Stimulated activated memory B cell treated with anti-CD40 and anti-IgM and Interleukin-4, amounts not matched to agents 10 μg/mL and 1 μg/mL and 100 μg/mL, for 72 hours (primary cell): ENCODE data around the gene OCIAD1.
"Not testable (repeated sequence)": the region's sequence is repeated elsewhere in the genome, so short reads cannot be mapped to it uniquely, and the experiment has no call there.

Experiments
- ATAC-seq: fragments of 150-1000 bp; cut with Tn5 transposase; 2 replicates; pipeline ENCODE4 v1.10.0; 2021
- H3K27ac Mint-ChIP-seq: one replicate; pipeline ENCODE4 v1.8.0; 2022; ENCODE audit warnings: mild to moderate bottlenecking, mixed read lengths
- H3K27me3 Mint-ChIP-seq: one replicate; pipeline ENCODE4 v1.8.0; 2022; ENCODE audit warnings: mixed read lengths
- H3K36me3 Mint-ChIP-seq: one replicate; pipeline ENCODE4 v1.8.0; 2022; ENCODE audit warnings: mixed read lengths
- H3K4me1 Mint-ChIP-seq: one replicate; pipeline ENCODE4 v1.8.0; 2022; ENCODE audit warnings: mixed read lengths
- H3K4me3 Mint-ChIP-seq: one replicate; pipeline ENCODE4 v1.8.0; 2022; ENCODE audit warnings: mild to moderate bottlenecking, moderate library complexity, mixed read lengths
- H3K9me3 Mint-ChIP-seq: one replicate; pipeline ENCODE4 v1.8.0; 2022; ENCODE audit warnings: mixed read lengths

Gene OCIAD1

DNA sequence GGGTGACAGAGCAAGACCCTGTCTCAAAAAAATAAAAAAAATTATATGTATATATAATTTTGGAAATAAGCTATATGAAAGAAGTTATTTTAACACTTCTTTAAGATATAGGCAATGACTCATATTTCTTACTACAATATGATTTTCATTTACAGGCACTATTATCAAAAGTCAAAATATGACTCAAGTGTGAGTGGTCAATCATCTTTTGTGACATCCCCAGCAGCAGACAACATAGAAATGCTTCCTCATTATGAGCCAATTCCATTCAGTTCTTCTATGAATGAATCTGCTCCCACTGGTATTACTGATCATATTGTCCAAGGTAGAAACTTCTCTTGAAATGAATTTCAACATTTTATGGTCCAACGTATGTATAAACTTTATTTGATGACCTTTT, 20.8 kb downstream of the OCIAD1 start:
- H3K27me3 Mint-ChIP-seq: no peaks in the 10 kb centered on the region
- peaks cover 51% of the 10 kb centered on the region for H3K36me3 Mint-ChIP-seq
- ATAC-seq: no peak
- peaks cover 6% of the 10 kb centered on the region for H3K4me1 Mint-ChIP-seq
- no peaks in the 10 kb centered on the region for H3K9me3 Mint-ChIP-seq
- no peak overlapping the region for H3K27ac Mint-ChIP-seq
- no peak overlapping the region for H3K4me3 Mint-ChIP-seq

DNA sequence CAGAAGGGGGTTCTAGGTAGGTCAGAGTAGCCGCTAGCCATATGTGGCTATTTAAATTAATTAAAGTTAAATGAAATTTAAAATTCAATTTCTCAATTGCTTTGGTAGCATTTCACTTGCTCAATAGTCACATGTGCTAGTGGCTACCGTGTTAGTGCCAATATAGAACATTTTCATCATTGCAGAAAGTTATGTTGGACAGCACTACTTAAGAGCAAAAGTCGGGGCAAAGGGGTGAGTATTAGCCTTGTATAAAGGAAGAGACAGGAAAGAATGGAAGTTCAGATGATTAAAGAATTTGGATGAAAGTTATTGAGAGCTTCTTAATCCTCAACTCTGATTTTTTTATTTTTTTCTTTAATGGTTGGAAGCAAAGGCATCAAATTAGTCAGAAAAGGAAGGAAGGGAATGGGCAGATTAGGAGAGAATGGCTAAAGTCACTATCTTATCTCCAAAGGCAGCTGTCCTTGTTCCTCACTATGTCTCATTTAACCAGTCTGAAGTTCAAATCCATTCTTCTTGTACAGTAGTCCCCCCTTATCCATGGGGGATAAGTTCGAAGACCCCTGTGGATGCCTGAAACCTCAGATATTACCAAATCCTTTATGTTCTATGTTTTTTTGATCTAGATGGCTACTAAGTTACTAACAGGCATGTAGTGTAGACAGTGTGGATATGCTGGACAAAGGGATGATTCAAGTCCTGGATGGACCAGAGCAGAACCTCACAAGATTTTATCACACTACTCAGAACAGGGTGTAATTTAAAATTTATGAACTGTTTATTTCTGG, 22.9 kb downstream of the OCIAD1 start:
- Mint-ChIP-seq H3K4me3 (no peak overlapping the region), H3K36me3 (peaks cover 42% of the 10 kb centered on the region), H3K27me3 (no peaks in the 10 kb centered on the region), H3K4me1 (peaks cover 6% of the 10 kb centered on the region), H3K9me3 (no peaks in the 10 kb centered on the region), H3K27ac (no peak overlapping the region)
- ATAC-seq: no peak

DNA sequence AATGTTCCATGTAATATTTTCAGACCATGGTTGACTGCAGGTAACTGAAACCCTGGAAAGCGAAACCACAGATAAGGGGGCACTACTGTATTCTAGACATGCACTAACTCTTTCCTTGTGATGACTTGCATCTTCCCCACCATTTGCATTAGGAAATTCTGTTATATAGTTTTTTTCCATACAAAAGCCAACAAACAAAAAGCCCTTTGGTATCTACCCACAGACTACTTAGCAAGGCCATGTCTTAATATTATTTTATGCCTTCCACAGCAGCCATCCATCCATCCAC, 23.5 kb downstream of the OCIAD1 start:
- no peak overlapping the region for H3K27ac Mint-ChIP-seq
- H3K27me3 Mint-ChIP-seq: no peaks in the 10 kb centered on the region
- H3K4me1 Mint-ChIP-seq: peaks cover 6% of the 10 kb centered on the region
- no peaks in the 10 kb centered on the region for H3K9me3 Mint-ChIP-seq
- peaks cover 40% of the 10 kb centered on the region for H3K36me3 Mint-ChIP-seq
- ATAC-seq: no peak
- H3K4me3 Mint-ChIP-seq: no peak overlapping the region

DNA sequence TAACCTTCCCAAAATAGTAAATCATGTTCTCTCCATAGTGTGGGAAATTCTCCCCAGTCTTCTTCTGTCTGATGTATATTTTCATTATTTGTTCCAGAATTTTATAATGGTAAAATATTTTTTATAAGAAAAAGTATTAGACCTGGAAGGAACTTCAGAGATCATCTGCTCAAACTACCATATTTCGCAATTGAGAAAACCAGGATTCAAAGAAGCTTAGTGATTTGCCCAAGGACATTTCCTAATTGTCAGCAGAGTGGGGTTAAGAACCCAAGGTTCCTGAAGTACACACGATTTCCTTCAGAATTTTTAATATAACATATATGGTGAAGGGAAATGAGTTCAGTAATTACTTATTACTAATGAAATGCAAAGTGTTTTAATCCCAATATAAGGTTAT, 24.1 kb downstream of the OCIAD1 start:
- no peaks in the 10 kb centered on the region for H3K9me3 Mint-ChIP-seq
- no peaks in the 10 kb centered on the region for H3K27me3 Mint-ChIP-seq
- H3K36me3 Mint-ChIP-seq: peaks cover 47% of the 10 kb centered on the region
- H3K4me3 Mint-ChIP-seq: no peak overlapping the region
- no peak overlapping the region for H3K27ac Mint-ChIP-seq
- no peak for ATAC-seq
- H3K4me1 Mint-ChIP-seq: peaks cover 6% of the 10 kb centered on the region

- Mint-ChIP-seq H3K27me3 (no peaks in the 10 kb centered on the region), H3K36me3 (peaks cover 50% of the 10 kb centered on the region), H3K4me3 (no peak overlapping the region), H3K4me1 (peaks cover 6% of the 10 kb centered on the region), H3K9me3 (no peaks in the 10 kb centered on the region), H3K27ac (no peak overlapping the region)
- ATAC-seq: no peak
These were observed 27.2 kb downstream of the OCIAD1 start for GRCh38 chr4:48858130-48858529.

DNA sequence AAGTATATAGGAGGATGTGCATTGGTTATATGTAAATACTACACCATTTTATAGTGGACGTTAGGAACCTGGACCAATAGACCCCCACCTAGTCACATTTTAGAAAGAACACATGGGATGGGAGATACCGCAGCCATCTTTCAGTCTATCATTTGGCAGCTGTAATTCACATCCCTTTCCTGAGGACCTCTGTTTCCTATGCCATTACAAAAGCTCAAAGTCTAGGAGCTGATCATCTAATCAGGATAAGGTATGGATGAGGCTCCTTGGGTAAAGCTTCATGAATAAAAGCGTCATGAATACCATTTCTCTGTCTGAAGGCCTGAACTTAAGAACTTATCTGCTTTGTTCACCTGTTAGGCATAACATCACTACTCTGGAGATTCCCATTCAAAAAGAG, 31.1 kb downstream of the OCIAD1 start:
- no peak for ATAC-seq
- Mint-ChIP-seq H3K9me3 (peaks cover 8% of the 10 kb centered on the region), H3K4me1 (no peaks in the 10 kb centered on the region), H3K36me3 (peaks cover 33% of the 10 kb centered on the region), H3K4me3 (no peak overlapping the region), H3K27ac (no peak overlapping the region), H3K27me3 (no peaks in the 10 kb centered on the region)

GRCh38 chr4:48862661-48863060, 31.8 kb downstream of the OCIAD1 start:
- peaks cover 8% of the 10 kb centered on the region for H3K9me3 Mint-ChIP-seq
- no peak overlapping the region for H3K27ac Mint-ChIP-seq
- H3K27me3 Mint-ChIP-seq: no peaks in the 10 kb centered on the region
- peaks cover 35% of the 10 kb centered on the region for H3K36me3 Mint-ChIP-seq
- ATAC-seq: no peak
- no peaks in the 10 kb centered on the region for H3K4me1 Mint-ChIP-seq
- H3K4me3 Mint-ChIP-seq: no peak overlapping the region

DNA sequence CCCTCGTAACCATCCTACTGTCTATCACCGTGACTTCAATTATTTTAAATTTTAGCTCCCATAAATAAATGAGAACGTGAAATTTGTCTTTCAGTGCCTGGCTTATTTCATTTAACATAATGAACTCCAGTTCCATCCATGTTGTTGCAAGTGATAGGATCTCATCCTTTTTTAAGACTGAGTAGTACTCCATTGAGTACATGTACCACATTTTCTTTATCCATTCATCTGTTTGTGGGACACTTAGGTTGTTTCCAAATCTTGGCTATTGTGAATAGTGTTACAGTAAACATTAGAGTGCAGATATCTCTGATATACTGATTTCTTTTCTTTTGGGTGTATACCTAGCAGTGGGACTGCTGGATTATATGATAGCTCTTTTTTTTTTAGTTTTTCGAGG, 32.8 kb downstream of the OCIAD1 start:
- Mint-ChIP-seq H3K4me3 (no peak overlapping the region), H3K27ac (no peak overlapping the region), H3K36me3 (peaks cover 29% of the 10 kb centered on the region), H3K27me3 (no peaks in the 10 kb centered on the region), H3K9me3 (peaks cover 8% of the 10 kb centered on the region), H3K4me1 (no peaks in the 10 kb centered on the region)
- no peak for ATAC-seq

GRCh38 chr4:48864696-48865095, 33.8 kb downstream of the OCIAD1 start:
- not testable (repeated sequence) for H3K27ac Mint-ChIP-seq
- peaks cover 12% of the 10 kb centered on the region for H3K9me3 Mint-ChIP-seq

GRCh38 chr4:48877827-48878535, 47.1 kb downstream of the OCIAD1 start:
- Mint-ChIP-seq H3K27me3 (no peaks in the 10 kb centered on the region), H3K4me3 (no peak overlapping the region), H3K36me3 (peaks cover 33% of the 10 kb centered on the region), H3K4me1 (no peaks in the 10 kb centered on the region), H3K27ac (no peak overlapping the region), H3K9me3 (peaks cover 10% of the 10 kb centered on the region)
- peak; percentile 43 for ATAC-seq

More at GRCh38 chr4:48864696-48865095, 33.8 kb downstream of the OCIAD1 start:
- peaks cover 34% of the 10 kb centered on the region for H3K36me3 Mint-ChIP-seq
- H3K4me3 Mint-ChIP-seq, ATAC-seq, H3K4me1 Mint-ChIP-seq, H3K27me3 Mint-ChIP-seq: not testable (repeated sequence)

- no peaks in the 10 kb centered on the region for H3K4me1 Mint-ChIP-seq
- no peak overlapping the region for H3K4me3 Mint-ChIP-seq
- no peaks in the 10 kb centered on the region for H3K27me3 Mint-ChIP-seq
- no peak for ATAC-seq
- no peak overlapping the region for H3K27ac Mint-ChIP-seq
- peaks cover 3% of the 10 kb centered on the region for H3K9me3 Mint-ChIP-seq
- H3K36me3 Mint-ChIP-seq: peaks cover 21% of the 10 kb centered on the region
These were observed 48.9 kb downstream of the OCIAD1 start for GRCh38 chr4:48879561-48880442.

GRCh38 chr4:48881646-48882045, 50.8 kb downstream of the OCIAD1 start:
- H3K4me3 Mint-ChIP-seq, H3K27me3 Mint-ChIP-seq, H3K27ac Mint-ChIP-seq, H3K9me3 Mint-ChIP-seq, H3K4me1 Mint-ChIP-seq, ATAC-seq, H3K36me3 Mint-ChIP-seq: not testable (repeated sequence)

DNA sequence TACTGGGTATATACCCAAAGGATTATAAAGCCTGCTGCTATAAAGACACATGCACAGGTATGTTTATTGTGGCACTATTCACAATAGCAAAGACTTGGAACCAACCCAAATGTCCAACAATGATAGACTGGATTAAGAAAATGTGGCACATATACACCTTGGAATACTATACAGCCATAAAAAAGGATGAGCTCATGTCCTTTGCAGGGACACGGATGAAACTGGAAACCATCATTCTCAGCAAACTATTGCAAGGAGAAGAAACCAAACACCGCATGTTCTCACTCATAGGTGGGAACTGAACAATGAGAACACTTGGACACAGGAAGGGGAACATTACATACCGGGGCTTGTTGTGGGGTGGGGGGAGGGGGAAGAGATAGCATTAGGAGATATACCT, 58.9 kb downstream of the OCIAD1 start:
- peaks cover 60% of the 10 kb centered on the region for H3K36me3 Mint-ChIP-seq
- H3K4me1 Mint-ChIP-seq, H3K27me3 Mint-ChIP-seq, H3K27ac Mint-ChIP-seq, ATAC-seq, H3K9me3 Mint-ChIP-seq, H3K4me3 Mint-ChIP-seq: not testable (repeated sequence)

GRCh38 chr4:48891028-48891619, 60.2 kb downstream of the OCIAD1 start:
- Mint-ChIP-seq H3K4me1 (no peaks in the 10 kb centered on the region), H3K4me3 (no peak overlapping the region), H3K27ac (no peak overlapping the region), H3K9me3 (peaks cover 3% of the 10 kb centered on the region), H3K27me3 (no peaks in the 10 kb centered on the region), H3K36me3 (peaks cover 71% of the 10 kb centered on the region)
- no peak for ATAC-seq

- H3K4me3 Mint-ChIP-seq: no peak overlapping the region
- H3K36me3 Mint-ChIP-seq: peaks cover 76% of the 10 kb centered on the region
- H3K27me3 Mint-ChIP-seq: no peaks in the 10 kb centered on the region
- H3K4me1 Mint-ChIP-seq: peaks cover 15% of the 10 kb centered on the region
- ATAC-seq: no peak
- H3K27ac Mint-ChIP-seq: no peak overlapping the region
- H3K9me3 Mint-ChIP-seq: no peaks in the 10 kb centered on the region
These were observed 66.0 kb downstream of the OCIAD1 start for GRCh38 chr4:48896845-48897244.
